LNCAP (cell line): ENCODE measurements around the gene PRKAB1.

Experiments used
- TF ChIP-seq, protein P1 (sequence below): fragments of 450-650 bp; IDR thresholded peaks from 2 replicates; pipeline ENCODE4 v1.5.1; 2017; ENCODE audit warnings: mild to moderate bottlenecking

Gene PRKAB1

GRCh38 chr12:119682639-119683252 lies 14.8 kb downstream of the PRKAB1 start:
- TF ChIP-seq, protein P1, sequence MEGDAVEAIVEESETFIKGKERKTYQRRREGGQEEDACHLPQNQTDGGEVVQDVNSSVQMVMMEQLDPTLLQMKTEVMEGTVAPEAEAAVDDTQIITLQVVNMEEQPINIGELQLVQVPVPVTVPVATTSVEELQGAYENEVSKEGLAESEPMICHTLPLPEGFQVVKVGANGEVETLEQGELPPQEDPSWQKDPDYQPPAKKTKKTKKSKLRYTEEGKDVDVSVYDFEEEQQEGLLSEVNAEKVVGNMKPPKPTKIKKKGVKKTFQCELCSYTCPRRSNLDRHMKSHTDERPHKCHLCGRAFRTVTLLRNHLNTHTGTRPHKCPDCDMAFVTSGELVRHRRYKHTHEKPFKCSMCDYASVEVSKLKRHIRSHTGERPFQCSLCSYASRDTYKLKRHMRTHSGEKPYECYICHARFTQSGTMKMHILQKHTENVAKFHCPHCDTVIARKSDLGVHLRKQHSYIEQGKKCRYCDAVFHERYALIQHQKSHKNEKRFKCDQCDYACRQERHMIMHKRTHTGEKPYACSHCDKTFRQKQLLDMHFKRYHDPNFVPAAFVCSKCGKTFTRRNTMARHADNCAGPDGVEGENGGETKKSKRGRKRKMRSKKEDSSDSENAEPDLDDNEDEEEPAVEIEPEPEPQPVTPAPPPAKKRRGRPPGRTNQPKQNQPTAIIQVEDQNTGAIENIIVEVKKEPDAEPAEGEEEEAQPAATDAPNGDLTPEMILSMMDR = no peak

DNA sequence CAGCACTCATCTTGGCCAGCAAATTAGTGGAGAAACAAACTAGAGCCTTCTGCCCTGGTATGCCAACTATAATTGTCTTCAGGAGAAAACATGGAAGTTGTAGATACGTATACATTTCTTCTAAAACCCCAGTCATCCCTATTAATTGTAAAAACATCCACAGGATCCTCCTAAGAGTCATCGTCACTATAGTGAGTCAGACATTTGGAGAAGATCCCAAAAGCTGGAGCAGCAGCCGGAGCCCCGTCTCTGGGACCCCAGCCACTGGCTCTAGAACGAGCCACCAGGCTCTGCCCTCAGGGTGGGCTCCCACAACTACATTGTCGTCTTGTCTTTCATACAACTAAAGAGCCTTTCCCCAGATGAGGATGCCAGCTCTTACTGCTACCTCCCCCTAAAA lies 15.5 kb downstream of the PRKAB1 start:
- TF ChIP-seq, protein P1 = no peak

DNA sequence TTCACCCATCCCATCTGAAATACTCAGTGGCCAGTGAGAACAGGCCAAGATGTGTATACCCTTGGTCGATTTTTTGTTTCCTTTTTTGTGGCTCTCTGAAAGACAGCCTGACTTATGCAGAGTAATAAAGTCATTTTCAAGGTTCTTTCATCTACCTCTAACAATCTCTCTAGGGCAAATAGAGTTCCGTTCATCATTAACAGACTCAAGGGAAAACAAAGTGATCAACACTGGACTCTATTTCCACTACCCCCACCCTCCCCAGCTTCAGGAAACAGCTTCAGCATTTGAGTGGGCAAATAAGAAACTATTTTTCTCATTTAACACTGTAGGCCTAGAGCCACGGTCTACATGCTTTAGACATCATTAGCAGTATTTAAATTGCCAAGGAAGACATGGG lies 15.9 kb downstream of the PRKAB1 start:
- TF ChIP-seq, protein P1 = no peak

DNA sequence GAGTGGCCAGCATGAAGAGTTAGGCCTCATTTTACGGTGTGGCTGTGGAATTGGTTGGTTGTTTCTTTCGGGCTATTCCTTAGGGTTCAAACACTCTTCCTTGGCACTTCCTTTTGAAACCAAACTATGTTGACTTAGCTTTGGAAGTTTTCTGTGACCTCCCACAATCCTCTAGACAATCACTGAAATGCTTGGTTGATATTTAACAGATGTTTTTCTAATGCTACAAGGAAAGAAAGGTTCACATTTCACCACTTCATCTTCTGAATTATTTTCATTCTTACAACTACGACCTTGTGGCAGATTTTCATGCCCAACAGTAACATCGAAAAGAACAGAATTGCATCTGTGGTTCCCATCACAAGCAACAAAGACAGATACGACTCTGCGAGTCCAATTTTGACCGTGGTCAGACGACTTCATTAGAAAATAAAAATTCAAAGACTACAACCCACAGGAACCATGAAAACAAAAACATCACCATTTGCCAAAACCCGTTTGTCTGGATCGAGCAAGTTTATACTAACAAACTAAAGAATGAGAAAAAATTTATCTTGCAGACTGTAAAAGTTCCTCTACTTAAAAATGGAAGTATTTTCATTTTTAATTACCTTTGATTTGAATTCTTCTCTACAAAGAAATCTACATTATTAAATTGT lies 16.9 kb downstream of the PRKAB1 start:
- TF ChIP-seq, protein P1 = no peak

DNA sequence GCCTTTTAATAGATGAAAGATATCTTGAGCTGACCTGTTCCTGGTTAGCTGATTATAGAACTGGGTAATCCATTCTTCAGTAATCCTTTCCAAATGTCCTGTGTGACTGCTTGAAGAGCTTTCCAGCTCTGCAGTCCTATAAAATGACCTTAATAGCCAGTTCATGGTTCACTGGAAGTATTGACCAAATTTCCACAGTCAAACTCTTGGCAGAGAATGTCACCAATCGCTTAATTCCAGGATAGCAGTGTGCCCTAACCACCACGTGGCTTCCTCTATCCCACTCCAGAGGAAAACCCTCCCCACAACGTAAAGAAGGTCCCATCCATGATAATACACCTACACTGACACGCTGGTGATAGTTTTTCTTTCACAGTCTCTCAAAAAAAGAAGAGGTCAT lies 17.4 kb downstream of the PRKAB1 start:
- TF ChIP-seq, protein P1 = no peak

DNA sequence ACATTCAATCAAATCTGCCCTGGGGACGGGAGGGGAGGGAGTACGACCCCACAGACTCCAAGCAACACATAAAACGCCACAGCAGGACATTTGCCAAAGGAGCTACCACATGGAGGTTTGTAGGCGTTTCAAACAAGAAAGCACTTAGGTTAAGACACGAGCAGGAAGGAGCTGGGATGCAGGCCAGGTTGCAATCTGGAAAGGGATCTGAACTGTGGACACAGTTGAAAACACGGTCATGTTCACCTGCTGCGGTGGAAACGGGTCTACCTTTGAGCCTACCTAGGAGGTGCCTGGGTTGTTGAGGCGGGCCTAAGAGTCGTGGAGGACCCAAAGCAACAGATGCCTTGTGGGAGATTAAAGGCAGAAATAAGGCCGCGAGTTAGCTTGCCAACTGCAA lies 18.4 kb downstream of the PRKAB1 start:
- TF ChIP-seq, protein P1 = no peak

GRCh38 chr12:119686776-119687175 lies 18.8 kb downstream of the PRKAB1 start:
- TF ChIP-seq, protein P1 = no peak
